H9 (cell line): ENCODE results near the gene PRRX2. TPM values are rescaled to one million over a fixed set of nuclear protein-coding genes. Genes with fewer than 3 reads are reported as not detected.
A peak's percentile ranks its signal among the peaks of the same experiment; 100 is the strongest.

Experiments
- DNase-seq: peaks from one replicate; pipeline ENCODE4 v3.0.0-alpha.2; 2017
- H2AFZ ChIP-seq: one replicate; pipeline ENCODE4 v1.6.1; 2013; ENCODE audit warnings: mild to moderate bottlenecking, low read length, control low read depth, moderate library complexity
- H2AK5ac ChIP-seq: 2 replicates; pipeline ENCODE4 v1.6.1; 2013; ENCODE audit warnings: low read length, control low read depth, mixed read lengths; ENCODE audit not compliant: insufficient read length
- H2BK120ac ChIP-seq: one replicate; pipeline ENCODE4 v1.6.1; 2013; ENCODE audit warnings: low read depth, mild to moderate bottlenecking, low read length, control low read depth, inconsistent platforms; ENCODE audit not compliant: poor library complexity, severe bottlenecking
- H2BK12ac ChIP-seq: 2 replicates; pipeline ENCODE4 v1.6.1; 2013; ENCODE audit warnings: low read length, control low read depth, mixed read lengths, low read depth; ENCODE audit not compliant: insufficient read length
- H2BK15ac ChIP-seq: 2 replicates; pipeline ENCODE4 v1.6.1; 2013; ENCODE audit warnings: low read depth, low read length, control low read depth
- H2BK20ac ChIP-seq: one replicate; pipeline ENCODE4 v1.6.1; 2013; ENCODE audit warnings: low read depth, mild to moderate bottlenecking, low read length, control low read depth, inconsistent platforms; ENCODE audit not compliant: poor library complexity, severe bottlenecking
- H2BK5ac ChIP-seq: 2 replicates; pipeline ENCODE4 v1.6.1; 2013; ENCODE audit warnings: low read length, control low read depth, mixed read lengths; ENCODE audit not compliant: insufficient read length
- H3K14ac ChIP-seq: 2 replicates; pipeline ENCODE4 v1.6.1; 2013; ENCODE audit warnings: low read length, control low read depth; ENCODE audit not compliant: insufficient read depth
- H3K18ac ChIP-seq: 2 replicates; pipeline ENCODE4 v1.6.1; 2013; ENCODE audit warnings: low read depth, mild to moderate bottlenecking, mixed read lengths, low read length, control low read depth; ENCODE audit not compliant: insufficient read length
- H3K23ac ChIP-seq: 2 replicates; pipeline ENCODE4 v1.6.1; 2013; ENCODE audit warnings: low read length, control low read depth, mixed read lengths, low read depth; ENCODE audit not compliant: insufficient read length
- H3K23me2 ChIP-seq: 2 replicates; pipeline ENCODE4 v1.6.1; 2013; ENCODE audit warnings: low read depth, mild to moderate bottlenecking, mixed read lengths, low read length, control low read depth; ENCODE audit not compliant: insufficient read length, poor library complexity, severe bottlenecking
- H3K27ac ChIP-seq: 2 replicates; pipeline ENCODE4 v1.5.1; 2013; ENCODE audit warnings: low read length, control low read depth, mixed read lengths, low read depth; ENCODE audit not compliant: insufficient read length
- H3K27me3 ChIP-seq: 2 replicates; pipeline ENCODE4 v1.6.1; 2013; ENCODE audit warnings: low read length, control low read depth, inconsistent platforms; ENCODE audit not compliant: insufficient read depth
- H3K4ac ChIP-seq: 2 replicates; pipeline ENCODE4 v1.6.1; 2013; ENCODE audit warnings: low read depth, mild to moderate bottlenecking, control low read depth, inconsistent platforms, low read length, moderate library complexity
- H3K4me1 ChIP-seq: 2 replicates; pipeline ENCODE4 v1.6.1; 2013; ENCODE audit warnings: low read length, control low read depth, inconsistent platforms; ENCODE audit not compliant: insufficient read depth
- H3K4me2 ChIP-seq: 2 replicates; pipeline ENCODE4 v1.6.1; 2013; ENCODE audit warnings: low read length, control low read depth, mixed read lengths; ENCODE audit not compliant: insufficient read length, insufficient read depth
- H3K56ac ChIP-seq: 2 replicates; pipeline ENCODE4 v1.6.1; 2013; ENCODE audit warnings: low read depth, mild to moderate bottlenecking, mixed read lengths, low read length, control low read depth; ENCODE audit not compliant: insufficient read length
- H3K79me1 ChIP-seq: 2 replicates; pipeline ENCODE4 v1.6.1; 2013; ENCODE audit warnings: low read depth, mild to moderate bottlenecking, moderate library complexity, low read length, control low read depth, inconsistent platforms; ENCODE audit not compliant: insufficient read depth, poor library complexity, severe bottlenecking
- H3K79me2 ChIP-seq: 2 replicates; pipeline ENCODE4 v1.6.1; 2013; ENCODE audit warnings: low read length, control low read depth, inconsistent platforms; ENCODE audit not compliant: insufficient read depth
- H3K9ac ChIP-seq: 2 replicates; pipeline ENCODE4 v1.6.1; 2013; ENCODE audit warnings: low read length, control low read depth, mixed read lengths; ENCODE audit not compliant: insufficient read length; ENCODE audit errors: extremely low read depth
- H3K9me3 ChIP-seq: one replicate; pipeline ENCODE4 v1.6.1; 2013; ENCODE audit warnings: low read depth, low read length, inconsistent platforms; ENCODE audit not compliant: control insufficient read depth
- H3T11ph ChIP-seq: one replicate; pipeline ENCODE4 v1.6.1; 2013; ENCODE audit warnings: mild to moderate bottlenecking, low read length, control low read depth, inconsistent platforms
- H4K20me1 ChIP-seq: one replicate; pipeline ENCODE4 v1.6.1; 2013; ENCODE audit not compliant: control insufficient read depth, insufficient read length, insufficient read depth
- H4K5ac ChIP-seq: 2 replicates; pipeline ENCODE4 v1.6.1; 2013; ENCODE audit warnings: low read depth, mild to moderate bottlenecking, mixed read lengths, low read length, control low read depth; ENCODE audit not compliant: insufficient read length
- H4K8ac ChIP-seq: replicated peaks from 2 replicates; pipeline ENCODE4 v1.6.1; 2013; ENCODE audit warnings: low read length, control low read depth, mixed read lengths, low read depth; ENCODE audit not compliant: insufficient read length
- H4K91ac ChIP-seq: 2 replicates; pipeline ENCODE4 v1.6.1; 2013; ENCODE audit warnings: low read depth, mild to moderate bottlenecking, moderate library complexity, mixed read lengths, low read length, control low read depth; ENCODE audit not compliant: insufficient read length
- H3K27ac Mint-ChIP-seq, 3 experiments: 2 replicates in 2 of 3; 3 replicates in 1 of 3; pipeline ENCODE4 v1.8.0; 2020 to 2021; ENCODE audit warnings: mixed read lengths in 3 of 3, mild to moderate bottlenecking in 1 of 3, moderate library complexity in 1 of 3
- H3K27me3 Mint-ChIP-seq: 2 replicates; pipeline ENCODE4 v1.8.0; 2021; ENCODE audit warnings: low read depth, mild to moderate bottlenecking, moderate library complexity, mixed read lengths
- H3K36me3 Mint-ChIP-seq, 3 experiments: 2 replicates in 2 of 3; 3 replicates in 1 of 3; pipeline ENCODE4 v1.8.0; 2020 to 2021; ENCODE audit warnings: low read depth in 3 of 3, mixed read lengths in 3 of 3; ENCODE audit not compliant: insufficient read depth in 1 of 3
- H3K4me1 Mint-ChIP-seq, 2 experiments: 2 replicates each; pipeline ENCODE4 v1.8.0; 2020; ENCODE audit warnings: mixed read lengths in 2 of 2
- H3K4me3 Mint-ChIP-seq, 2 experiments: 2 replicates in 1 of 2; 3 replicates in 1 of 2; pipeline ENCODE4 v1.8.0; 2020 to 2021; ENCODE audit warnings: mild to moderate bottlenecking in 2 of 2, mixed read lengths in 2 of 2, moderate library complexity in 1 of 2
- H3K9me3 Mint-ChIP-seq, 2 experiments: 2 replicates in 1 of 2; 3 replicates in 1 of 2; pipeline ENCODE4 v1.8.0; 2020; ENCODE audit warnings: mild to moderate bottlenecking in 2 of 2, mixed read lengths in 2 of 2, moderate library complexity in 1 of 2
- CTCF ChIP-seq: fragments of 200-600 bp; sonication (generic); conservative IDR thresholded peaks from 3 replicates; pipeline ENCODE4 v1.8.0; 2021; ENCODE audit warnings: antibody characterized with exemption, mild to moderate bottlenecking
- WGBS: extraction: QIAGEN DNeasy Blood & Tissue Kit; methylation state at CpG from one replicate; pipeline ENCODE4 v1.1.7; 2013; ENCODE audit warnings: missing lambda C conversion rate, low lambda C conversion rate, mixed read lengths; ENCODE audit not compliant: insufficient read length; ENCODE audit errors: extremely low coverage; 5-methylcytosine and 5-hydroxymethylcytosine counted together
- total RNA-seq: library from RNA; stranded (reverse); gene quantifications from 2 replicates; pipeline ENCODE4 v1.2.1, GENCODE V29; 2021

Gene PRRX2
- total RNA-seq, 1 experiment from 2014 or later = 3.9 TPM

- H3K9me3 ChIP-seq = no peaks in the 10 kb centered on the region
- H3K4me1 ChIP-seq = no peaks in the 10 kb centered on the region
- H3K4me1 Mint-ChIP-seq = peaks cover 4 to 7% of the 10 kb centered on the region in 2 experiments; a peak in 3 of 4 replicates
- no peaks in the 10 kb centered on the region for H3K9me3 Mint-ChIP-seq
- peak overlapping the region in 1 of 3 experiments; percentile 73; a peak in 1 of 7 replicates for H3K27ac Mint-ChIP-seq
- H4K20me1 ChIP-seq = peaks cover 4% of the 10 kb centered on the region
- H3K27me3 Mint-ChIP-seq = peaks cover 2% of the 10 kb centered on the region
- no peak overlapping the region for H3K56ac ChIP-seq
- no CpG with 5 or more reads among the region's 31 CpGs for WGBS
- H3K27ac ChIP-seq = no peak overlapping the region
- no peak overlapping the region for H2BK12ac ChIP-seq
- no peak overlapping the region for H2BK5ac ChIP-seq
- H3K14ac ChIP-seq = no peak overlapping the region
- no peak overlapping the region for H2AFZ ChIP-seq
- H3K4ac ChIP-seq = no peak overlapping the region
- H2BK15ac ChIP-seq = no peak overlapping the region
- H3K23me2 ChIP-seq = no peaks in the 10 kb centered on the region
- no peak overlapping the region for H2BK20ac ChIP-seq
- no peak overlapping the region for H2AK5ac ChIP-seq
- no peak overlapping the region for H2BK120ac ChIP-seq
- DNase-seq = peak; percentile 86
- no peaks in the 10 kb centered on the region for H3K36me3 Mint-ChIP-seq
- no peaks in the 10 kb centered on the region for H3K27me3 ChIP-seq
- H4K8ac ChIP-seq = no peak overlapping the region
- no peaks in the 10 kb centered on the region for H3K79me2 ChIP-seq
- TF ChIP-seq CTCF = peak; percentile 76
- no peaks in the 10 kb centered on the region for H3K79me1 ChIP-seq
- no peak overlapping the region for H4K5ac ChIP-seq
- H3K4me3 Mint-ChIP-seq = no peak overlapping the region
- H3K9ac ChIP-seq = no peak overlapping the region
- H3T11ph ChIP-seq = no peak overlapping the region
- no peak overlapping the region for H3K18ac ChIP-seq
- no peak overlapping the region for H3K4me2 ChIP-seq
- H3K23ac ChIP-seq = no peak overlapping the region
- no peak overlapping the region for H4K91ac ChIP-seq
These were observed 54.9 kb downstream of the PRRX2 start for GRCh38 chr9:129720181-129720864.
